Peyer's patch (tissue), 4 donors: Measurements from ENCODE around the gene OLIG3.

Experiments used
- POLR2A ChIP-seq, 2 donors: fragments of 450-650 bp; IDR thresholded peaks; one replicate each; pipeline ENCODE4 v1.5.1; 2017; ENCODE audit warnings: antibody characterized with exemption in 2 of 2, mild to moderate bottlenecking in 2 of 2, moderate library complexity in 2 of 2
- TF ChIP-seq, protein P1 (sequence below), 6 experiments: fragments of 450-650 bp in 4 of 6; fragments of 200-600 bp in 2 of 6; sonication (generic) in 1 of 6; IDR thresholded peaks; one replicate each; pipeline ENCODE4 v1.5.1; 2017 to 2019; ENCODE audit warnings: antibody characterized with exemption in 6 of 6, mild to moderate bottlenecking in 3 of 6, moderate library complexity in 1 of 6

DNA sequence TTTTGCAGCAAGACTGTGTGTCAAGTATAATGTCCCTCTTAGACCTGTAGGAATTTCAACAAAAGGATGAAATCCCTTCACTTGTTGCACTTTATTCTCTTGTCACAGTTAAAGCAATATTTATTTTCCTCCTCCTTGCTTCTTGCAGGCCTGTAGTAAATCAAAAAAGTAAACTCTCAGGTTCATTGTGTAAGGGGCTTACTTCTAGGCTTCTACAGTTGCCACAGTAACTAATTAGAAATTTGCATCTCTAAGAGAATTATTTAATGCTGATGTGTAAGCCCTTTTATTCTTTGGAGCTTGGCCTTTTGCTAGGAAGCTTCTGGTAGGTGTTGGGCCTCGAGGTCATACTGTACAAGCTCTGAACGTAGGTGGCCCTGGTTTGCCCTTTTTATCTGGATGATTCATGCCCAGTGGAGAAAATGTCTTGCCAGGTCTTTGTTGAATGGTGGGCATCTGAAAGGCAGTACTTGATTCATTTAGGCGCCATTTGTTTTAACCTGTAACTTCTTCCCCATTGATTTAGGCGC lies 47.4 kb upstream of the OLIG3 start:
- TF ChIP-seq, protein P1, sequence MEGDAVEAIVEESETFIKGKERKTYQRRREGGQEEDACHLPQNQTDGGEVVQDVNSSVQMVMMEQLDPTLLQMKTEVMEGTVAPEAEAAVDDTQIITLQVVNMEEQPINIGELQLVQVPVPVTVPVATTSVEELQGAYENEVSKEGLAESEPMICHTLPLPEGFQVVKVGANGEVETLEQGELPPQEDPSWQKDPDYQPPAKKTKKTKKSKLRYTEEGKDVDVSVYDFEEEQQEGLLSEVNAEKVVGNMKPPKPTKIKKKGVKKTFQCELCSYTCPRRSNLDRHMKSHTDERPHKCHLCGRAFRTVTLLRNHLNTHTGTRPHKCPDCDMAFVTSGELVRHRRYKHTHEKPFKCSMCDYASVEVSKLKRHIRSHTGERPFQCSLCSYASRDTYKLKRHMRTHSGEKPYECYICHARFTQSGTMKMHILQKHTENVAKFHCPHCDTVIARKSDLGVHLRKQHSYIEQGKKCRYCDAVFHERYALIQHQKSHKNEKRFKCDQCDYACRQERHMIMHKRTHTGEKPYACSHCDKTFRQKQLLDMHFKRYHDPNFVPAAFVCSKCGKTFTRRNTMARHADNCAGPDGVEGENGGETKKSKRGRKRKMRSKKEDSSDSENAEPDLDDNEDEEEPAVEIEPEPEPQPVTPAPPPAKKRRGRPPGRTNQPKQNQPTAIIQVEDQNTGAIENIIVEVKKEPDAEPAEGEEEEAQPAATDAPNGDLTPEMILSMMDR (IDR thresholded peaks at IDR 0.05): no peak
- no peak for TF ChIP-seq POLR2A (IDR thresholded peaks at IDR 0.05)
